PC-3 (cell line): ENCODE measurements around the gene NFATC1. TPM values are rescaled to one million over a fixed set of nuclear protein-coding genes. Genes with fewer than 3 reads are reported as not detected.

Experiments used
- ATAC-seq: fragments of 200-7000 bp; cut with Tn5 transposase; 2 replicates; pipeline ENCODE4 v1.9.1; 2020; ENCODE audit warnings: mild to moderate bottlenecking, moderate library complexity
- BruUV-seq: library from RNA; stranded (reverse); fragments of 400-500 nt; replicated peaks from 2 replicates; lab custom pipeline; 2021; lab: Mats Ljungman, UMichigan
- CTCF ChIA-PET: fragments of 300-600 bp; sonication (Branson Sonifier 250); formaldehyde crosslinking; loops from one replicate; lab custom pipeline; 2022; ENCODE audit warnings: antibody characterized with exemption; lab: Charles Lee
- POLR2A ChIA-PET: fragments of 300-600 bp; sonication (Branson Sonifier 250); formaldehyde crosslinking; loops from one replicate; lab custom pipeline; 2022; ENCODE audit warnings: antibody characterized with exemption; ENCODE audit not compliant: unreplicated experiment; lab: Charles Lee
- DNase-seq: peaks from one replicate; pipeline ENCODE4 v3.0.0-alpha.2; 2015
- H2AFZ ChIP-seq: fragments of 300-600 bp; sonication (generic); 2 replicates; pipeline ENCODE4 v1.6.0; 2016; ENCODE audit warnings: antibody characterized with exemption, low read length
- H3F3A ChIP-seq: fragments of 300-600 bp; sonication (generic); one replicate; pipeline ENCODE4 v1.6.0; 2017; ENCODE audit warnings: antibody characterized with exemption, low read length, control low read depth, mild to moderate bottlenecking; ENCODE audit not compliant: unreplicated experiment
- H3K27ac ChIP-seq: fragments of 300-600 bp; sonication (generic); 2 replicates; pipeline ENCODE4 v1.5.1; 2016; ENCODE audit warnings: mild to moderate bottlenecking, low read length
- H3K27me3 ChIP-seq: fragments of 300-600 bp; sonication (generic); 2 replicates; pipeline ENCODE4 v1.6.1; 2016; ENCODE audit warnings: low read length, mixed read lengths
- H3K36me3 ChIP-seq: fragments of 300-600 bp; sonication (generic); 2 replicates; pipeline ENCODE4 v1.6.1; 2016; ENCODE audit warnings: low read depth, mixed run types, low read length, mixed read lengths
- H3K4me1 ChIP-seq: fragments of 300-600 bp; sonication (generic); 2 replicates; pipeline ENCODE4 v1.5.1; 2016; ENCODE audit warnings: low read length; ENCODE audit not compliant: insufficient read depth
- H3K4me2 ChIP-seq: fragments of 300-600 bp; sonication (generic); 2 replicates; pipeline ENCODE4 v1.6.0; 2016; ENCODE audit warnings: low read length
- H3K4me3 ChIP-seq: fragments of 300-600 bp; sonication (generic); 2 replicates; pipeline ENCODE4 v1.5.1; 2016; ENCODE audit warnings: mild to moderate bottlenecking, low read length, mixed read lengths
- H3K79me2 ChIP-seq: fragments of 300-600 bp; sonication (generic); 2 replicates; pipeline ENCODE4 v1.6.1; 2017; ENCODE audit warnings: low read length, mixed read lengths
- H3K9ac ChIP-seq: fragments of 300-600 bp; sonication (generic); 2 replicates; pipeline ENCODE4 v1.6.0; 2016; ENCODE audit warnings: mild to moderate bottlenecking, low read length
- H3K9me2 ChIP-seq: fragments of 300-600 bp; sonication (generic); replicated peaks from 2 replicates; pipeline ENCODE4 v1.6.1; 2016; ENCODE audit warnings: mixed run types, low read length, mixed read lengths
- H3K9me3 ChIP-seq: fragments of 300-600 bp; sonication (generic); 2 replicates; pipeline ENCODE4 v1.6.1; 2016; ENCODE audit warnings: low read length, mixed read lengths
- H4K20me1 ChIP-seq: fragments of 300-600 bp; sonication (generic); 2 replicates; pipeline ENCODE4 v1.6.1; 2016; ENCODE audit warnings: low read length, mixed read lengths
- EZH2 ChIP-seq: fragments of 300-600 bp; sonication (generic); IDR thresholded peaks from one replicate; pipeline ENCODE4 v1.6.1; 2017; ENCODE audit warnings: antibody characterized with exemption, mild to moderate bottlenecking, low read length; ENCODE audit not compliant: unreplicated experiment
- EZH2phosphoT487 ChIP-seq: fragments of 300-600 bp; sonication (generic); IDR thresholded peaks from 2 replicates; pipeline ENCODE4 v1.6.1; 2018; ENCODE audit warnings: mild to moderate bottlenecking, antibody characterized with exemption, low read length, borderline replicate concordance
- intact Hi-C: fragments of 100-400 bp; cut with micrococcal nuclease; formaldehyde crosslinking; loops from 2 replicates; pipeline ENCODE4 v1.9.0; 2023
- total RNA-seq: library from RNA; depleted of rRNA; stranded (reverse); fragments of >200 nt; gene quantifications from 2 replicates; pipeline ENCODE4 v1.2.3, GENCODE V29; 2014
- TF ChIP-seq, protein P1 (sequence below): fragments of 300-600 bp; sonication (generic); conservative IDR thresholded peaks from 2 replicates; pipeline ENCODE4 v1.5.1; 2017; ENCODE audit warnings: antibody characterized with exemption, low read depth, mild to moderate bottlenecking, low read length

Gene NFATC1
- total RNA-seq, 1 experiment from 2014 or later = 5.9 TPM

DNA sequence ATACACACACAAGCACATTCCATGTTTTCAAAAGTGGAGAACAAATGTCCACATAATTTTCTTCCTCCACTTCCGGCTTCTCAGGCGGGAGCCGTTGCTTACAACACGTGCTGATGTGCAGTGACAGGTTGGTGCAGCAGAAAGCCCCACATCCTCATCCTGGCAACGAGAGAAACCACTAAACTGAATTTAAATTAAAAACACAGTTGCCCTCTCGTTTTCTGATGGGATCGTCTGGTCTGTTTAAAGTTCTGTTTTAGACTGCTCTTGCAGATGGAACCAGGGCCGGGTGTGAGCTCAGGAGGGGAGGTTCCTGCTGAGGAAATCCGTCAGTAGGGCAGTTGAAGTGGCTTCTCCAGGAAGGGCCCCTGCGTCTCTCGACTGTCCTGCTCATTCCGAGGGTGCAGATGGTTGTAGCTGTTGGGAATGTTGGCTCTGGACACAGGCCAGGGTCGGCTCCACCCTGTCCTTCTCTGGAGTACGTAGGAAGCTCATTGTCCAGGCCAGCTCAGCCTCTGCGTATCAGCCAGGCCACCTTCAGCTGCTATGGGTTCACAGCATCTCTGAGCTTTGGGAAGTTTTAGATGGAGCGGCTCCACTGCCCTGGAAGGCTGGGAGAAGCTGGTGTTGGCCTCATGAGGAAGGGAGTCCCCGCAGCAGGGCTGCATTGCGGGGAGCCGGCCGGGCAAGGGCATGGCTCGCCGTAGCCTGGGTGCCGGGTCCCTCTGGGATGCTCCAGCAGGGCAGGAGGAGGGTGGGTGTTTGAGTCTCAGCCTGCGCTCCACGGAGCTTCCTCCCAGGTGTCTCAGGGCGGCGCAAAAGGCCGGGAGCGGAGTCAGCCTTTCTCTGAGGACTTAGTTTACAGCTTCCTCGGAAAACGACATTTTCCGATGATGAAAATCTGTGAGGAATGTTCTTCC, 58.3 kb downstream of the NFATC1 start:
- CTCF ChIA-PET = no interaction called here
- no peaks in the 10 kb centered on the region for H3K9me3 ChIP-seq
- no TSS peak for BruUV-seq

DNA sequence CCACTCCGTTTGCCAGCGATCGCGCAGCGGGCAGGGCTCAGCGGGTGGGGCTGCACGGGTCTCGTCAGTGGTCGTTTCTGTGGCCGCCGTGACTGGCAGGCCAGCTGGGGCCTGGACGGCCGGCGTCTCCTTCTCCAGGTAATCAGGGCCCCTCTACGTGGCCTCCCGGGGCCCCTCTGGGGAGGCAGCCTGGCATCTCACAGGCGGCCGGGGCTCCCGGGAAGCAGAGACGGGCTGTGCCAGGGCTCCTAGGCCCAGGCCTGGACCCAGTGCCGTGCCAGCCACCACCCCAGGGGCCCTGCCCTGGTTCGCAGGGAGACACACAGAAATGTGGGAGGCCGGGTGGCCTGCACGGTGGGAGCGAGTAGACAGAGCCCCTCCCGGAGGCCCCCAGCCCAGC, 59.5 kb downstream of the NFATC1 start:
- Histone ChIP-seq H3K4me1 (peaks cover 11% of the 10 kb centered on the region), H4K20me1 (no peaks in the 10 kb centered on the region), H3K27ac (no peak overlapping the region), H3K9me3 (no peaks in the 10 kb centered on the region), H3K79me2 (no peaks in the 10 kb centered on the region), H3K27me3 (no peaks in the 10 kb centered on the region), H3K9me2 (no peaks in the 10 kb centered on the region), H2AFZ (no peak overlapping the region), H3F3A (no peaks in the 10 kb centered on the region), H3K4me3 (no peak overlapping the region), H3K4me2 (no peak overlapping the region), H3K36me3 (no peaks in the 10 kb centered on the region), H3K9ac (no peak overlapping the region)
- TF ChIP-seq, protein P1, sequence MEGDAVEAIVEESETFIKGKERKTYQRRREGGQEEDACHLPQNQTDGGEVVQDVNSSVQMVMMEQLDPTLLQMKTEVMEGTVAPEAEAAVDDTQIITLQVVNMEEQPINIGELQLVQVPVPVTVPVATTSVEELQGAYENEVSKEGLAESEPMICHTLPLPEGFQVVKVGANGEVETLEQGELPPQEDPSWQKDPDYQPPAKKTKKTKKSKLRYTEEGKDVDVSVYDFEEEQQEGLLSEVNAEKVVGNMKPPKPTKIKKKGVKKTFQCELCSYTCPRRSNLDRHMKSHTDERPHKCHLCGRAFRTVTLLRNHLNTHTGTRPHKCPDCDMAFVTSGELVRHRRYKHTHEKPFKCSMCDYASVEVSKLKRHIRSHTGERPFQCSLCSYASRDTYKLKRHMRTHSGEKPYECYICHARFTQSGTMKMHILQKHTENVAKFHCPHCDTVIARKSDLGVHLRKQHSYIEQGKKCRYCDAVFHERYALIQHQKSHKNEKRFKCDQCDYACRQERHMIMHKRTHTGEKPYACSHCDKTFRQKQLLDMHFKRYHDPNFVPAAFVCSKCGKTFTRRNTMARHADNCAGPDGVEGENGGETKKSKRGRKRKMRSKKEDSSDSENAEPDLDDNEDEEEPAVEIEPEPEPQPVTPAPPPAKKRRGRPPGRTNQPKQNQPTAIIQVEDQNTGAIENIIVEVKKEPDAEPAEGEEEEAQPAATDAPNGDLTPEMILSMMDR = no peak
- TF ChIP-seq EZH2 (no peak), EZH2phosphoT487 (no peak)
- no TSS peak for BruUV-seq
- no peak for DNase-seq
- ChIA-PET CTCF (no interaction called here), POLR2A (no interaction called here)
- no peak for ATAC-seq
- intact Hi-C loops = no loop called here

More for the DNA sequence above, 58.3 kb downstream of the NFATC1 start:
- DNase-seq (no peak), ATAC-seq (no peak)
- H3K27ac ChIP-seq = no peak overlapping the region
- intact Hi-C loops = no loop called here
- POLR2A ChIA-PET = no interaction called here
- H3K79me2 ChIP-seq = no peaks in the 10 kb centered on the region
- H3K27me3 ChIP-seq = no peaks in the 10 kb centered on the region
- no peak for TF ChIP-seq EZH2phosphoT487
- TF ChIP-seq, protein P1 = no peak
- no peak for TF ChIP-seq EZH2
- no peaks in the 10 kb centered on the region for H3K36me3 ChIP-seq
- no peak overlapping the region for H3K4me3 ChIP-seq
- H3F3A ChIP-seq = no peaks in the 10 kb centered on the region
- no peaks in the 10 kb centered on the region for H3K9me2 ChIP-seq
- H3K4me1 ChIP-seq = peaks cover 11% of the 10 kb centered on the region
- H3K9ac ChIP-seq = no peak overlapping the region
- H4K20me1 ChIP-seq = no peaks in the 10 kb centered on the region
- H3K4me2 ChIP-seq = no peak overlapping the region
- H2AFZ ChIP-seq = no peak overlapping the region
